A673 (cell line): ENCODE results near the gene OTUD5. TPM values are rescaled to one million over a fixed set of nuclear protein-coding genes. Genes with fewer than 3 reads are reported as not detected.
"Not testable (repeated sequence)": the region's sequence is repeated elsewhere in the genome, so short reads cannot be mapped to it uniquely, and the experiment has no call there.

Experiments used
- BruUV-seq: library from RNA; stranded (reverse); fragments of 400-500 nt; replicated peaks from 2 replicates; lab custom pipeline; 2021; lab: Mats Ljungman, UMichigan
- CTCF ChIA-PET: fragments of 300-600 bp; sonication (Branson Sonifier 250); formaldehyde crosslinking; loops from one replicate; lab custom pipeline; 2022; ENCODE audit warnings: antibody characterized with exemption; lab: Charles Lee
- POLR2A ChIA-PET: fragments of 300-600 bp; sonication (Branson Sonifier 250); formaldehyde crosslinking; loops from one replicate; lab custom pipeline; 2022; ENCODE audit warnings: antibody characterized with exemption; ENCODE audit not compliant: low non-redundant PET; lab: Charles Lee
- DNase-seq: peaks from one replicate; pipeline ENCODE4 v3.0.0-alpha.2; 2015; ENCODE audit warnings: low spot score
- H3K27ac ChIP-seq: fragments of 200-600 bp; sonication (generic); 2 replicates; pipeline ENCODE4 v1.5.1; 2016; ENCODE audit warnings: mixed run types, low read depth, mild to moderate bottlenecking, mixed read lengths, antibody characterized with exemption, low read length; ENCODE audit not compliant: poor library complexity, severe bottlenecking
- H3K27me3 ChIP-seq: fragments of 200-600 bp; sonication (generic); replicated peaks from 2 replicates; pipeline ENCODE4 v1.6.1; 2017; ENCODE audit warnings: mixed run types, low read depth, mild to moderate bottlenecking, mixed read lengths, antibody characterized with exemption, low read length; ENCODE audit not compliant: insufficient read depth, poor library complexity
- H3K36me3 ChIP-seq: fragments of 200-600 bp; sonication (generic); 2 replicates; pipeline ENCODE4 v1.6.1; 2016; ENCODE audit warnings: mixed run types, mild to moderate bottlenecking, mixed read lengths, antibody characterized with exemption, low read length; ENCODE audit not compliant: insufficient read depth, poor library complexity, severe bottlenecking
- H3K4me1 ChIP-seq: fragments of 200-600 bp; sonication (generic); 2 replicates; pipeline ENCODE4 v1.6.1; 2017; ENCODE audit warnings: mixed run types, mild to moderate bottlenecking, mixed read lengths, antibody characterized with exemption, low read length; ENCODE audit not compliant: insufficient read depth, poor library complexity, severe bottlenecking
- H3K4me3 ChIP-seq: fragments of 200-600 bp; sonication (generic); 2 replicates; pipeline ENCODE4 v1.5.1; 2016; ENCODE audit warnings: low read depth, mixed run types, mild to moderate bottlenecking, mixed read lengths, low read length; ENCODE audit not compliant: poor library complexity, severe bottlenecking
- H3K9me3 ChIP-seq: fragments of 200-600 bp; sonication (generic); 2 replicates; pipeline ENCODE4 v1.6.1; 2016; ENCODE audit warnings: mixed run types, low read depth, mild to moderate bottlenecking, mixed read lengths, antibody characterized with exemption, low read length; ENCODE audit not compliant: poor library complexity, severe bottlenecking
- EZH2 ChIP-seq: fragments of 200-600 bp; sonication (generic); IDR thresholded peaks from 2 replicates; pipeline ENCODE4 v1.6.1; 2017; ENCODE audit warnings: borderline replicate concordance, low read depth, mild to moderate bottlenecking, mixed read lengths, antibody characterized with exemption, low read length; ENCODE audit not compliant: poor library complexity, severe bottlenecking
- intact Hi-C: fragments of 100-400 bp; cut with micrococcal nuclease; formaldehyde crosslinking; loops from one replicate; pipeline ENCODE4 v1.10.0; 2022; ENCODE audit not compliant: unreplicated experiment
- total RNA-seq: library from RNA; stranded (reverse); gene quantifications from 2 replicates; pipeline ENCODE4 v1.2.3, GENCODE V29; 2021
- TF ChIP-seq, protein P1 (sequence below): fragments of 300-800, 200-600 bp; sonication (generic); conservative IDR thresholded peaks from 2 replicates; pipeline ENCODE4 v1.5.1; 2017; ENCODE audit warnings: low read depth, mild to moderate bottlenecking, antibody characterized with exemption, low read length, moderate library complexity, mixed read lengths

OTUD5 gene
- total RNA-seq, 1 experiment from 2014 or later: 67.5 TPM

DNA sequence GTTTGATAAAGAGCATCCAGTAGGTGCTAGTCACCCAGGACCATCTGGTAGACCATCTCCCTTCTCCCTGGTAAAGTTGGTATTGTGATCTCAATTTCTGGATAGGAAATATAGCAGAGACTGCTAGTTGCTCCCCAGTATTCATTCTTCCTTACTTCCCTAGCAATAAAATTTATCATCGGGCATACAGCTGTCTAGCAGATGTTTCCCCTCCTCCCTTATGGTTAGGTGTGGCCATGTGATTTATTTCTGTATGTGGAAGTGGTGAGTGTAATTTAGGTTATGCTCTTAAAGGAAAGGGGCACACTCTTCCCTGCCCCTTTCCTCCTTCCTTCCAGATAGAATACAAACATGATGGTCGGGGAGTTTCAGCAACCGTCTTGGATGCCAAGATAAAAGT lies 26.5 kb upstream of the OTUD5 start:
- H3K4me1 ChIP-seq: no peaks in the 10 kb centered on the region
- no peaks in the 10 kb centered on the region for H3K27me3 ChIP-seq
- ChIA-PET CTCF (no interaction called here), POLR2A (no interaction called here)
- peaks cover 42% of the 10 kb centered on the region for H3K36me3 ChIP-seq
- BruUV-seq: no TSS peak
- no peak for DNase-seq
- no peaks in the 10 kb centered on the region for H3K9me3 ChIP-seq
- intact Hi-C loops: no loop called here
- TF ChIP-seq EZH2: no peak
- TF ChIP-seq, protein P1, sequence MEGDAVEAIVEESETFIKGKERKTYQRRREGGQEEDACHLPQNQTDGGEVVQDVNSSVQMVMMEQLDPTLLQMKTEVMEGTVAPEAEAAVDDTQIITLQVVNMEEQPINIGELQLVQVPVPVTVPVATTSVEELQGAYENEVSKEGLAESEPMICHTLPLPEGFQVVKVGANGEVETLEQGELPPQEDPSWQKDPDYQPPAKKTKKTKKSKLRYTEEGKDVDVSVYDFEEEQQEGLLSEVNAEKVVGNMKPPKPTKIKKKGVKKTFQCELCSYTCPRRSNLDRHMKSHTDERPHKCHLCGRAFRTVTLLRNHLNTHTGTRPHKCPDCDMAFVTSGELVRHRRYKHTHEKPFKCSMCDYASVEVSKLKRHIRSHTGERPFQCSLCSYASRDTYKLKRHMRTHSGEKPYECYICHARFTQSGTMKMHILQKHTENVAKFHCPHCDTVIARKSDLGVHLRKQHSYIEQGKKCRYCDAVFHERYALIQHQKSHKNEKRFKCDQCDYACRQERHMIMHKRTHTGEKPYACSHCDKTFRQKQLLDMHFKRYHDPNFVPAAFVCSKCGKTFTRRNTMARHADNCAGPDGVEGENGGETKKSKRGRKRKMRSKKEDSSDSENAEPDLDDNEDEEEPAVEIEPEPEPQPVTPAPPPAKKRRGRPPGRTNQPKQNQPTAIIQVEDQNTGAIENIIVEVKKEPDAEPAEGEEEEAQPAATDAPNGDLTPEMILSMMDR: no peak
- H3K27ac ChIP-seq: no peak overlapping the region
- H3K4me3 ChIP-seq: no peak overlapping the region

DNA sequence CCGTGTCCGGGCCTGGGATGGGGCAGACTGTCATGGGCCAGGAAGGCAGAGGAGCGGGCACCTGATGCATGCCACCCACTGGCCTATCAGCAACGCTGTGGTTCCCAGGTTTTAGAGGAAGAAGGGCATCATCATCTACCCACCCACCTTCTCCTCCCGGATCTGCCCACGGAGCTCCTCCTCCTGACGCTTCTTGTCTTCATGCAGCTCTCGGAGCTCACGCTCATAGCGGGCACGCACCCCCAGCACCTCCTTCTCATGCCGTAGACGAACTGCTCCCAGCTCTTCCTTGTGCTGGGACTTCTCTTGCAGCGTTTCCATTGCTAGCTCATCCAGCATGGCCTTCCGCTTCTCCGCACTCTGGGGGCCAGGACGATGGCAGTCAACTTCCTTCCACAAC lies 25.7 kb upstream of the OTUD5 start:
- Histone ChIP-seq H3K36me3 (peaks cover 39% of the 10 kb centered on the region), H3K27ac (no peak overlapping the region), H3K4me1 (no peaks in the 10 kb centered on the region), H3K9me3 (no peaks in the 10 kb centered on the region), H3K4me3 (no peak overlapping the region), H3K27me3 (no peaks in the 10 kb centered on the region)
- intact Hi-C loops: no loop called here
- ChIA-PET CTCF (interaction anchor here (1.2 kb wide), 1 partner anchor 12 kb away, joined by 3 read pairs; the partner anchor contains the start of gene KCND1), POLR2A (no interaction called here)
- BruUV-seq: no TSS peak
- TF ChIP-seq, protein P1: no peak
- TF ChIP-seq EZH2: no peak
- no peak for DNase-seq

DNA sequence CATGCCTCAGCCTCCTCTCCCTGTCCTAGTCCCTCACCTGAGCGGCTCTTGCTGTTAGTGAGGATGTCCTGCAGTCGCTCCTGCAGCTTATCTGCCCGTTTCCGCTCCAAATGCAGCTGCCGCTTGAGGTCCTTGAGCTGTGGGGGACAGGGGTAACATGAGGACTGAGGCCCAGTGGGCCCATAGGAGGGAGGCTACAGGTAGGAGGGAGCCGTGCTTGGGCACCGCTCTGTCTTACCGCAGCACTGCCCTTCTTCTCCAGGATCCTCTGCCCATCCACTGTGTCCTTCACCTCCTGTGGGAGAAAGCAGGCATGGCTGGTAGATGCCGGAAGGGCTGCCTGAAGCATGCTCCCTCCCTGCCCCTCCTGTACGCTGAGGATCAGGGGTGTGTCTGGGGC lies 23.8 kb upstream of the OTUD5 start:
- TF ChIP-seq, protein P1: no peak
- H3K27me3 ChIP-seq: no peaks in the 10 kb centered on the region
- intact Hi-C loops: no loop called here
- H3K36me3 ChIP-seq: peaks cover 44% of the 10 kb centered on the region
- no peak overlapping the region for H3K27ac ChIP-seq
- no peaks in the 10 kb centered on the region for H3K4me1 ChIP-seq
- POLR2A ChIA-PET: no interaction called here
- CTCF ChIA-PET: no interaction called here
- H3K4me3 ChIP-seq: no peak overlapping the region
- no peaks in the 10 kb centered on the region for H3K9me3 ChIP-seq
- no TSS peak for BruUV-seq
- no peak for DNase-seq

DNA sequence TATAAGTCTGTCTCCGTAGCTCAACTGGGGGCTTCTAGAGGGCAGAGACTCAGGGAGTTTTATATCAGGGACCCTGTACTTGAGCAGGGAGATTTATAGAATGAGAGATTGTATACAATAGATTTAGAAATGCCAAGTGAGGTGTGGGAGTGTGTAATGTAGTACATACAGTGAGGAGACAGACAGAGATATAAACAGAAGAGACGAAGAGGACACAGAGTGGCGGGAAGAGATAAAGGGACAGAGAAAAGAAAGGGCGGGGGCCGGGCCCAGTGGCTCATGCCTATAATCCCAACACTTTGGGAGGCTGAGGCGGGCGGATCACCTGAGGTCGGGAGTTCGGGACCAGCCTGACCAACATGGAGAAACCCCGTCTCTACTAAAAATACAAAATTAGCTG lies 22.9 kb upstream of the OTUD5 start:
- H3K4me3 ChIP-seq, CTCF ChIA-PET, POLR2A ChIA-PET, H3K27me3 ChIP-seq, H3K27ac ChIP-seq, intact Hi-C loops, BruUV-seq, H3K4me1 ChIP-seq, H3K9me3 ChIP-seq, DNase-seq: not testable (repeated sequence)
- peaks cover 44% of the 10 kb centered on the region for H3K36me3 ChIP-seq
